ENCODE results near the gene DAPK2.

DNA sequence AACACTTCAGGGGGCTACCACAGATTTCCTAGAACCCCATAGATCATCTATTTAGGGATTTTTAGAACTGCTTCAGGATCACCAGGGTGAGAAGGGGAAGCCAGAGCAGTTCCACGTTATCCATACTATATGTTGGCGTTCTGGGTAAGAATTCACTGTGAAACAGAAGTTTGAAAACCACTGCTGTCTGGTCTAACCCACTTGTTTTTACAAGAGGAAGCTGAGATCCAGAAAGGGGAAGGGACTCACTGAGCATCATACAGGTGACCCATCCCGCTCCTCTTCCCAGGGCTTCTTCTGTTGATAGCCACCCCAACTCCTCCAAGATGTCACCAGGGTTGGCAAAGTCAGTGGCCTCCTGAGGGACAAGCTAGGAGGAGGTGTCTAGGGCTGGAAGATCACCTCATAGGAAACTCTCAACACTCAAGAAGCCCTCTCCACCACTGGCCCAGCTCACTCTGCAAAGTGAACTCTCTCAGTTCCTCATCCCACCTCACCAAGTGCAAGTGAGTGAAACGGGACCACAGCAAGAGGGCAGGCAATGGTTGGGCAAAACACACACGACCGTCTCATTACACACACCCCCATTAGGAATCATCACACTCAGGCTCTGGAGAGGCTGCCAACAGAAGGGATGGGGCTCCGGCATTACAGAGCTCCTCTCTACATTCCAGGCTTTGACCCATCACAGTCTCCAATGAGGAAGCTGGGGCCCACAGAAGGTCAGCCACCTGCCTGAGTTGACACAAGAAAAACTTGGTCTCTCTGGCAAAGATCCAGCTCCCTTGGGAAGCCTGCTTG, 1.8 kb downstream of the DAPK2 start:
- TF ChIP-seq CTCF (IDR thresholded peaks at IDR 0.05; ENCODE audit: insufficient read depth, low read depth, low read length) (no peak), EZH2 (IDR thresholded peaks at IDR 0.05; ENCODE audit: insufficient read depth, low read length) (no peak)
